Non-pigmented ciliary epithelial cell (primary cell): ENCODE results near the gene OR10S1.
"Not testable (repeated sequence)": the region's sequence is repeated elsewhere in the genome, so short reads cannot be mapped to it uniquely, and the experiment has no call there.

Experiments used
- DNase-seq: peaks from one replicate; pipeline ENCODE4 v3.0.0-alpha.2; 2010; ENCODE audit warnings: low read depth

OR10S1 gene

GRCh38 chr11:123977731-123978347, at the start of gene OR10S1:
TSS of gene OR10S1 (minus strand) at chr11:123977781. CDS start at chr11:123977664, 117 bp downstream.
- no peak for DNase-seq

- no peak for DNase-seq
These were observed 48.9 kb upstream of the OR10S1 start, which contains the start of gene OR10G8 for GRCh38 chr11:124026498-124026897. TSS of gene OR10G8 (plus strand) at chr11:124026798. CDS start at chr11:124029623, 2,825 bp downstream.

GRCh38 chr11:124015837-124016236, 38.3 kb upstream of the OR10S1 start:
- DNase-seq, result not testable (repeated sequence)

GRCh38 chr11:124012697-124013096, 35.1 kb upstream of the OR10S1 start, which contains the start of gene OR10G4:
TSS of gene OR10G4 (plus strand) at chr11:124012997. CDS start at chr11:124015575, 2,578 bp downstream.
- DNase-seq, result no peak

GRCh38 chr11:123995119-123995518, 17.5 kb upstream of the OR10S1 start, which contains the start of gene OR10G6:
TSS of gene OR10G6 (minus strand) at chr11:123995161. CDS start at chr11:123995161, 0 bp downstream.
- no peak for DNase-seq

GRCh38 chr11:123979311-123979710, 1.7 kb upstream of the OR10S1 start:
- no peak for DNase-seq

GRCh38 chr11:123976770-123977560, 616 bp downstream of the OR10S1 start:
- no peak for DNase-seq

- DNase-seq, result peak; percentile 68
These were observed 3.8 kb downstream of the OR10S1 start for GRCh38 chr11:123973816-123974215.

GRCh38 chr11:123956752-123957151, 20.8 kb downstream of the OR10S1 start:
- no peak for DNase-seq

GRCh38 chr11:123945132-123945531, 32.4 kb downstream of the OR10S1 start:
- DNase-seq, result no peak

GRCh38 chr11:123943738-123944137, 33.8 kb downstream of the OR10S1 start, which contains the start of gene OR6T1:
TSS of gene OR6T1 (minus strand) at chr11:123943838. CDS start at chr11:123943838, 0 bp downstream.
- DNase-seq, result no peak

GRCh38 chr11:123942413-123942812, 35.2 kb downstream of the OR10S1 start:
- DNase-seq, result no peak

GRCh38 chr11:123939317-123939716, 38.3 kb downstream of the OR10S1 start, which contains the start of gene OR4D5:
TSS of gene OR4D5 (plus strand) at chr11:123939617. CDS start at chr11:123939617, 0 bp downstream.
- no peak for DNase-seq
